Spleen (tissue), 11 donors: ENCODE measurements around the gene CCL8. TPM values are rescaled to one million over a fixed set of nuclear protein-coding genes. Genes with fewer than 3 reads are reported as not detected.

Source experiments
- DNase-seq: peaks from one replicate; pipeline ENCODE4 v3.0.0-alpha.2; 2020
- H3K27ac ChIP-seq, 8 donors: fragments of 200-600 bp; sonication (generic) in 7 of 8; 1 replicate in 4 of 8; 2 replicates in 4 of 8; pipeline versions ENCODE4 v1.5.0 to v1.8.0; 2016 to 2021; ENCODE audit warnings: inconsistent platforms in 4 of 8, mild to moderate bottlenecking in 4 of 8, moderate library complexity in 1 of 8
- H3K27me3 ChIP-seq, 7 donors: fragments of 200-600 bp; sonication (generic) in 6 of 7; replicated peaks in 1 of 7; 1 replicate in 4 of 7; 2 replicates in 3 of 7; pipeline versions ENCODE4 v1.5.0 to v1.8.0; 2016 to 2021; ENCODE audit warnings: inconsistent platforms in 3 of 7, mild to moderate bottlenecking in 1 of 7
- H3K36me3 ChIP-seq, 6 donors: fragments of 200-600 bp; sonication (generic) in 5 of 6; 1 replicate in 4 of 6; 2 replicates in 2 of 6; pipeline versions ENCODE4 v1.5.0 to v1.8.0; 2016 to 2021; ENCODE audit warnings: inconsistent platforms in 2 of 6
- H3K4me1 ChIP-seq, 6 donors: fragments of 200-600 bp; sonication (generic) in 5 of 6; 1 replicate in 3 of 6; 2 replicates in 3 of 6; pipeline versions ENCODE4 v1.5.0 to v1.8.0; 2016 to 2021; ENCODE audit warnings: inconsistent platforms in 3 of 6
- H3K4me3 ChIP-seq, 8 donors: fragments of 200-600 bp; sonication (generic) in 7 of 8; 1 replicate in 4 of 8; 2 replicates in 4 of 8; pipeline versions ENCODE4 v1.5.0 to v1.8.0; 2016 to 2021; ENCODE audit warnings: inconsistent platforms in 4 of 8, mild to moderate bottlenecking in 4 of 8, moderate library complexity in 2 of 8
- H3K9me3 ChIP-seq, 8 donors: fragments of 200-600 bp; sonication (generic) in 7 of 8; 1 replicate in 4 of 8; 2 replicates in 4 of 8; pipeline versions ENCODE4 v1.5.0 to v1.8.0; 2016 to 2021; ENCODE audit warnings: inconsistent platforms in 4 of 8
- CTCF ChIP-seq, 11 experiments: fragments of 200-600 bp in 7 of 11; fragments of 450-650 bp in 4 of 11; sonication (generic) in 4 of 11; IDR thresholded peaks in 8 of 11; conservative IDR thresholded peaks in 3 of 11; 1 replicate in 7 of 11; 2 replicates in 4 of 11; pipeline versions ENCODE4 v1.4.0 to v1.8.0; 2016 to 2021; ENCODE audit warnings: antibody characterized with exemption in 11 of 11, inconsistent platforms in 4 of 11, mild to moderate bottlenecking in 1 of 11
- POLR2A ChIP-seq, 3 donors: fragments of 450-650 bp; IDR thresholded peaks; one replicate each; pipeline ENCODE4 v1.5.1; 2017; ENCODE audit warnings: antibody characterized with exemption in 3 of 3, mild to moderate bottlenecking in 1 of 3
- POLR2AphosphoS5 ChIP-seq, 3 donors: sonication (generic); formaldehyde crosslinking; IDR thresholded peaks; one replicate each; pipeline ENCODE4 v1.5.1; 2017; ENCODE audit warnings: antibody characterized with exemption in 3 of 3
- WGBS, 5 donors: extraction: QIAGEN DNeasy Blood & Tissue Kit in 3 of 5; methylation state at CpG; one replicate each; pipeline versions ENCODE4 v1.1.5 to v1.1.7; 2013 to 2018; 5-methylcytosine and 5-hydroxymethylcytosine counted together
- intact Hi-C: fragments of 100-400 bp; cut with DNase I; formaldehyde crosslinking; loops from one replicate; pipeline ENCODE4 v1.15.0; 2023; ENCODE audit warnings: low total_unique reads
- polyA plus RNA-seq, 3 donors: library from polyadenylated mRNA; stranded (reverse); fragments of 200-250 nt; gene quantifications; one replicate each; pipeline ENCODE4 v1.2.1, GENCODE V29; 2013
- total RNA-seq, 7 donors: library from RNA; depleted of rRNA in 3 of 7; stranded (reverse); fragments of >200 nt in 3 of 7; fragmentation: NEBNext Ultra II Directional in 4 of 7; extraction: Animal tissue kit (Norgen Biotek cat#: 25700) in 4 of 7; gene quantifications; one replicate each; pipeline versions ENCODE4 v1.1.0 to v1.2.1, GENCODE V29; 2016 to 2021
- donor health status: healthy with polysubstance abuse.
- donor health status: DM: no; HTN: no; CAD: no; lungs with moderate emphysema.
- donor health status: DM: no; HTN: no; CAD: no.
- donor health status: Bipolar disorder and iron deficiency.
- donor health status: healthy.
- donor health status: DM: no; HTN: no; CAD: no.
- donor health status: DM: yes; HTN: yes; CAD: no.

Gene CCL8
- total and polyA plus RNA-seq, 10 donors = 0.33 to 0.95 (median 0.48) TPM; not detected in 5

GRCh38 chr17:34301986-34302385 is 17.2 kb upstream of the CCL8 start:
- Histone ChIP-seq H3K36me3 (no peaks in the 10 kb centered on the region), H3K27ac (no peak overlapping the region), H3K27me3 (peaks cover 0 to 3% (median 0%) of the 10 kb centered on the region in 7 donors), H3K9me3 (no peaks in the 10 kb centered on the region), H3K4me1 (peaks cover 0 to 17% (median 1%) of the 10 kb centered on the region in 6 donors), H3K4me3 (no peak overlapping the region)
- DNase-seq = no peak
- TF ChIP-seq POLR2AphosphoS5 (IDR thresholded peaks at IDR 0.05) (no peak), POLR2A (IDR thresholded peaks at IDR 0.05) (no peak), CTCF (IDR thresholded peaks at IDR 0.05 in 8 of 11, conservative IDR thresholded peaks at IDR 0.05 in 3 of 11) (no peak)
- intact Hi-C loops = no loop called here
- WGBS, 5 donors = 44 to 94% (median 66%) methylated on average over 2 of the region's 2 CpGs

- WGBS, 5 donors = 77 to 88% (median 83%) methylated on average over 1 of the region's 1 CpG
- TF ChIP-seq POLR2AphosphoS5 (IDR thresholded peaks at IDR 0.05) (no peak), CTCF (IDR thresholded peaks at IDR 0.05 in 8 of 11, conservative IDR thresholded peaks at IDR 0.05 in 3 of 11) (no peak), POLR2A (IDR thresholded peaks at IDR 0.05) (no peak)
- DNase-seq = no peak
- Histone ChIP-seq H3K27me3 (peaks cover 0 to 3% (median 0%) of the 10 kb centered on the region in 7 donors), H3K4me1 (peaks cover 0 to 24% (median 5%) of the 10 kb centered on the region in 6 donors), H3K36me3 (no peaks in the 10 kb centered on the region), H3K27ac (no peak overlapping the region), H3K4me3 (no peak overlapping the region), H3K9me3 (no peaks in the 10 kb centered on the region)
- intact Hi-C loops = no loop called here
These were observed 16.6 kb upstream of the CCL8 start for GRCh38 chr17:34302636-34303035.

GRCh38 chr17:34303606-34304005 is 15.6 kb upstream of the CCL8 start:
- WGBS, 5 donors = 85 to 98% (median 93%) methylated on average over 2 of the region's 2 CpGs
- intact Hi-C loops = no loop called here

GRCh38 chr17:34305061-34305460 is 14.2 kb upstream of the CCL8 start:
- Histone ChIP-seq H3K27ac (no peak overlapping the region), H3K4me1 (peaks cover 0 to 29% (median 10%) of the 10 kb centered on the region in 6 donors), H3K36me3 (no peaks in the 10 kb centered on the region), H3K27me3 (no peaks in the 10 kb centered on the region), H3K4me3 (no peak overlapping the region), H3K9me3 (no peaks in the 10 kb centered on the region)
- WGBS, 5 donors = 89 to 95% (median 93%) methylated on average over 4 of the region's 4 CpGs
- intact Hi-C loops = loop anchor here (5.0 kb wide), 1 partner anchor 103 kb away; no protein-coding TSS in a partner anchor
- DNase-seq = no peak
- TF ChIP-seq CTCF (IDR thresholded peaks at IDR 0.05 in 8 of 11, conservative IDR thresholded peaks at IDR 0.05 in 3 of 11) = no peak
- no peak for TF ChIP-seq POLR2AphosphoS5 (IDR thresholded peaks at IDR 0.05)
- TF ChIP-seq POLR2A (IDR thresholded peaks at IDR 0.05) = no peak

More at GRCh38 chr17:34303606-34304005, 15.6 kb upstream of the CCL8 start:
- TF ChIP-seq POLR2A (IDR thresholded peaks at IDR 0.05) (no peak), CTCF (IDR thresholded peaks at IDR 0.05 in 8 of 11, conservative IDR thresholded peaks at IDR 0.05 in 3 of 11) (no peak), POLR2AphosphoS5 (IDR thresholded peaks at IDR 0.05) (no peak)
- Histone ChIP-seq H3K9me3 (no peaks in the 10 kb centered on the region), H3K4me3 (no peak overlapping the region), H3K27me3 (peaks cover 0 to 3% (median 0%) of the 10 kb centered on the region in 7 donors), H3K4me1 (peaks cover 0 to 33% (median 9%) of the 10 kb centered on the region in 6 donors), H3K36me3 (no peaks in the 10 kb centered on the region), H3K27ac (no peak overlapping the region)
- no peak for DNase-seq
